ENCODE data around the gene JAM2. TPM values are rescaled to one million over a fixed set of nuclear protein-coding genes. Genes with fewer than 3 reads are reported as not detected.
"Not testable (repeated sequence)": the region's sequence is repeated elsewhere in the genome, so short reads cannot be mapped to it uniquely, and the experiment has no call there.

JAM2 gene
- total RNA-seq, 2 donors from 2014 or later, result 0.48 to 1.7 TPM

- no peak for DNase-seq
- Mint-ChIP-seq H3K36me3 (ENCODE audit: low read depth) (no peaks in the 10 kb centered on the region), H3K27ac (no peak overlapping the region), H3K4me3 (no peak overlapping the region), H3K4me1 (no peaks in the 10 kb centered on the region), H3K9me3 (no peaks in the 10 kb centered on the region), H3K27me3 (ENCODE audit: insufficient read depth) (peaks cover 2% of the 10 kb centered on the region)
- H3K27ac ChIP-seq (ENCODE audit: low read depth, low read length), result no peak overlapping the region
- H3K9me3 ChIP-seq (ENCODE audit: control insufficient read depth, low read length), result no peaks in the 10 kb centered on the region
- no peak for TF ChIP-seq CTCF (conservative IDR thresholded peaks at IDR 0.05)
- 84 to 90% methylated on average over 2 of the region's 2 CpGs for WGBS, 2 experiments (ENCODE audit: insufficient coverage in 1 of 2, insufficient read length in 1 of 2)
- no peak overlapping the region for H3K9ac ChIP-seq (ENCODE audit: extremely low read depth, low read length, poor library complexity, severe bottlenecking)
- H3K4me3 ChIP-seq (ENCODE audit: low read length), result no peak overlapping the region
- no peaks in the 10 kb centered on the region for H3K4me1 ChIP-seq (ENCODE audit: control insufficient read depth, insufficient read depth, low read length)
- no peaks in the 10 kb centered on the region for H3K27me3 ChIP-seq (ENCODE audit: control insufficient read depth, insufficient read depth, low read length, poor library complexity, severe bottlenecking)
- no peaks in the 10 kb centered on the region for H3K36me3 ChIP-seq (ENCODE audit: control insufficient read depth, insufficient read depth, low read length)
These were observed 19.9 kb upstream of the JAM2 start for GRCh38 chr21:25619198-25619597.

- no peak for TF ChIP-seq CTCF (conservative IDR thresholded peaks at IDR 0.05)
- no peak for DNase-seq
- Histone ChIP-seq H3K4me3 (ENCODE audit: low read length) (no peak overlapping the region), H3K27me3 (ENCODE audit: control insufficient read depth, insufficient read depth, low read length, poor library complexity, severe bottlenecking) (no peaks in the 10 kb centered on the region), H3K9me3 (ENCODE audit: control insufficient read depth, low read length) (no peaks in the 10 kb centered on the region), H3K4me1 (ENCODE audit: control insufficient read depth, insufficient read depth, low read length) (no peaks in the 10 kb centered on the region), H3K27ac (ENCODE audit: low read depth, low read length) (no peak overlapping the region), H3K9ac (ENCODE audit: extremely low read depth, low read length, poor library complexity, severe bottlenecking) (no peak overlapping the region), H3K36me3 (ENCODE audit: control insufficient read depth, insufficient read depth, low read length) (no peaks in the 10 kb centered on the region)
- Mint-ChIP-seq H3K36me3 (ENCODE audit: low read depth) (no peaks in the 10 kb centered on the region), H3K4me3 (no peak overlapping the region), H3K27ac (no peak overlapping the region), H3K9me3 (no peaks in the 10 kb centered on the region), H3K4me1 (no peaks in the 10 kb centered on the region), H3K27me3 (ENCODE audit: insufficient read depth) (peaks cover 5% of the 10 kb centered on the region)
- WGBS, 2 experiments (ENCODE audit: insufficient coverage in 1 of 2, insufficient read length in 1 of 2), result 88% methylated on average over 4 of the region's 4 CpGs; no CpG with 5 or more reads in 1 of the 2 experiments
These were observed 14.5 kb upstream of the JAM2 start for GRCh38 chr21:25624511-25624910.

GRCh38 chr21:25625036-25625435, 14.0 kb upstream of the JAM2 start:
- Mint-ChIP-seq H3K4me3 (no peak overlapping the region), H3K27ac (no peak overlapping the region), H3K4me1 (no peaks in the 10 kb centered on the region), H3K27me3 (ENCODE audit: insufficient read depth) (peaks cover 7% of the 10 kb centered on the region), H3K9me3 (no peaks in the 10 kb centered on the region), H3K36me3 (ENCODE audit: low read depth) (no peaks in the 10 kb centered on the region)
- no peak overlapping the region for H3K27ac ChIP-seq (ENCODE audit: low read depth, low read length)
- WGBS, 2 experiments (ENCODE audit: insufficient coverage in 1 of 2, insufficient read length in 1 of 2), result 100% methylated on average over 1 of the region's 1 CpG; no CpG with 5 or more reads in 1 of the 2 experiments
- no peak for DNase-seq
- no peaks in the 10 kb centered on the region for H3K27me3 ChIP-seq (ENCODE audit: control insufficient read depth, insufficient read depth, low read length, poor library complexity, severe bottlenecking)
- no peak for TF ChIP-seq CTCF (conservative IDR thresholded peaks at IDR 0.05)
- H3K36me3 ChIP-seq (ENCODE audit: control insufficient read depth, insufficient read depth, low read length), result no peaks in the 10 kb centered on the region
- no peak overlapping the region for H3K9ac ChIP-seq (ENCODE audit: extremely low read depth, low read length, poor library complexity, severe bottlenecking)
- H3K4me3 ChIP-seq (ENCODE audit: low read length), result no peak overlapping the region
- no peaks in the 10 kb centered on the region for H3K9me3 ChIP-seq (ENCODE audit: control insufficient read depth, low read length)
- no peaks in the 10 kb centered on the region for H3K4me1 ChIP-seq (ENCODE audit: control insufficient read depth, insufficient read depth, low read length)

- H3K27ac ChIP-seq (ENCODE audit: low read depth, low read length); H3K27ac Mint-ChIP-seq; H3K36me3 ChIP-seq (ENCODE audit: control insufficient read depth, insufficient read depth, low read length); DNase-seq; H3K9me3 ChIP-seq (ENCODE audit: control insufficient read depth, low read length); H3K9me3 Mint-ChIP-seq; H3K4me3 ChIP-seq (ENCODE audit: low read length); H3K4me1 ChIP-seq (ENCODE audit: control insufficient read depth, insufficient read depth, low read length); H3K4me3 Mint-ChIP-seq; H3K4me1 Mint-ChIP-seq; H3K36me3 Mint-ChIP-seq (ENCODE audit: low read depth); H3K9ac ChIP-seq (ENCODE audit: extremely low read depth, low read length, poor library complexity, severe bottlenecking); H3K27me3 ChIP-seq (ENCODE audit: control insufficient read depth, insufficient read depth, low read length, poor library complexity, severe bottlenecking): not testable (repeated sequence)
- 90 to 92% methylated on average over 9 to 11 of the region's 11 CpGs for WGBS, 2 experiments (ENCODE audit: insufficient coverage in 1 of 2, insufficient read length in 1 of 2)
- H3K27me3 Mint-ChIP-seq (ENCODE audit: insufficient read depth), result peaks cover 13% of the 10 kb centered on the region
These were observed 13.1 kb upstream of the JAM2 start for GRCh38 chr21:25625776-25626555.

Measured in endodermal cell (in vitro differentiated cells).